Large intestine (tissue), 3 donors: ENCODE measurements around the gene TLR1. TPM values are rescaled to one million over a fixed set of nuclear protein-coding genes. Genes with fewer than 3 reads are reported as not detected.
"Not testable (repeated sequence)": the region's sequence is repeated elsewhere in the genome, so short reads cannot be mapped to it uniquely, and the experiment has no call there.

ENCODE experiments used
- DNase-seq, 2 donors: peaks; one replicate each; pipeline versions ENCODE4 v3.0.0 to v3.0.0-alpha.2; 2013
- H3K27ac ChIP-seq: one replicate; pipeline ENCODE4 v1.5.1; 2013; ENCODE audit warnings: low read length
- H3K27me3 ChIP-seq: 2 replicates; pipeline ENCODE4 v1.6.1; 2013; ENCODE audit warnings: low read length; ENCODE audit not compliant: control insufficient read depth, insufficient read depth
- H3K36me3 ChIP-seq: 2 replicates; pipeline ENCODE4 v1.6.1; 2013; ENCODE audit warnings: low read length; ENCODE audit not compliant: control insufficient read depth, insufficient read depth
- H3K4me1 ChIP-seq: one replicate; pipeline ENCODE4 v1.6.1; 2013; ENCODE audit warnings: low read length; ENCODE audit not compliant: control insufficient read depth, insufficient read depth
- H3K4me3 ChIP-seq: one replicate; pipeline ENCODE4 v1.5.1; 2013; ENCODE audit warnings: low read length
- H3K9me3 ChIP-seq: one replicate; pipeline ENCODE4 v1.6.1; 2013; ENCODE audit warnings: mild to moderate bottlenecking, low read depth, low read length, moderate library complexity; ENCODE audit not compliant: control insufficient read depth
- WGBS: methylation state at CpG from one replicate; pipeline ENCODE4 v1.1.5; 2013; ENCODE audit warnings: low lambda C conversion rate; ENCODE audit not compliant: insufficient coverage; 5-methylcytosine and 5-hydroxymethylcytosine counted together
- polyA plus RNA-seq: library from polyadenylated mRNA; unstranded; fragments of 120-200 nt; gene quantifications from one replicate; pipeline ENCODE4 v1.2.1, GENCODE V29; 2013

TLR1 gene
- polyA plus RNA-seq, 1 donor, result 4.3 TPM

DNA sequence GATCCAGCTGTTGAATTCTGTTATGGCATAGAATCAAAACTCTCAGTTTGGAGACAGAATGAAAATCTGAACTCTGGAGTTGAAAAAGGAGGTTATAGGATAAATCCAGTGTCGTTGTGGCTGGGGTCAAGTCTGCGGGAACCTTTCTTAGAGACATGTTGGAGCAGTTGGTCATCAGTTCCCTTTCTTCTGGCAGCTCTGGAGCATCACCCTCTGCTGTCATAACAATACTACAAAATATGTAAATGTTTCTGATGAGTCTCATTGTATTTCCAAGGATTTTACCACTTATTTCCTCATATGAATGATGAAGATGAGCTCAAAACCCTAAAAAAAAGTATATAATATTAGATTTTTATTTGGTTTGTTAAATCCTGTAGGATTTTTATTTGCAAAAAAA lies 29.3 kb downstream of the TLR1 start:
- no peak overlapping the region for H3K4me3 ChIP-seq
- no peak for DNase-seq
- no peaks in the 10 kb centered on the region for H3K27me3 ChIP-seq
- no peaks in the 10 kb centered on the region for H3K36me3 ChIP-seq
- H3K27ac ChIP-seq, result no peak overlapping the region
- H3K4me1 ChIP-seq, result no peaks in the 10 kb centered on the region
- no peaks in the 10 kb centered on the region for H3K9me3 ChIP-seq
- WGBS, result no CpG with 5 or more reads among the region's 2 CpGs

- H3K27ac ChIP-seq, result no peak overlapping the region
- H3K27me3 ChIP-seq, result no peaks in the 10 kb centered on the region
- no peaks in the 10 kb centered on the region for H3K4me1 ChIP-seq
- WGBS, result 81% methylated on average over 5 of the region's 8 CpGs
- H3K4me3 ChIP-seq, result no peak overlapping the region
- DNase-seq, result no peak
- H3K9me3 ChIP-seq, result no peaks in the 10 kb centered on the region
- no peaks in the 10 kb centered on the region for H3K36me3 ChIP-seq
These were observed 30.2 kb downstream of the TLR1 start for GRCh38 chr4:38774181-38774955.

DNA sequence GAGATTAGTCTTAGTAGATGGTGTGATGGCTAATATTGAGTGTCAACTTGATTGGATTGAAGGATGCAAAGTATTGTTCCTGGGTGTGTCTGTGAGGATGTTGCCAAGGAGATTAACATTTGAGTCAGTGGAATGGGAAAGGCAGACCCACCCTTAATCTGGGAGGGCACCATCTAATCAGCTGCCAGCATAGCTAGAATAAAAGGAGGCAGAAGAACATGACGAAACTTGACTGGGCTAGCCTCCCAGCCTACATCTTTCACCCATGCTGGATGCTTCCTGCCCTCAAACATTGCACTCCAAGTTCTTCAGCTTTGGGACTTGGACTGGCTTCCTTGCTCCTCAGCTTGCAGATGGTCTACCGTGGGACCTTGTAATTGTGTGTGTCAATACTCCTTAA lies 34.3 kb downstream of the TLR1 start:
- no CpG with 5 or more reads among the region's 2 CpGs for WGBS
- not testable (repeated sequence) for DNase-seq, H3K27ac ChIP-seq, H3K9me3 ChIP-seq, H3K36me3 ChIP-seq, H3K4me1 ChIP-seq, H3K4me3 ChIP-seq, H3K27me3 ChIP-seq

DNA sequence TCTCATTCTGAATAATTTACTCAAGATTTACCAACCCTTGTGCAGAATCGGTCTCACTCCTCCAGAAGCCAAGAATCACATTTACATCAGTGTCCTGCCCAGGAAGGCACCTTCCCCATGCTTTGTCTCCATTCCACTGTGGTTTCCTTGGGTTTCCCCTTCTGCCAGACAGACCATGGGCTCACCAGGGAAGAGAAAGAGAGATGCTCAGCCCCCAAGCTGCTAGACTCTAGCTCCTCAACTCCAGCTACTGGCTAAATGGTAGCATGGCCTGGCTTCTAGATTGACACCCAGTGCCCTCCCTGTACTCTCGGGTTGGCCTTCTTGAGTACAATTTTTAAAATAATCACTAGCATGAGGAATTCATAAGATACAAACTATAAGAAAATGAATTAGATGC lies 34.7 kb downstream of the TLR1 start:
- no peaks in the 10 kb centered on the region for H3K36me3 ChIP-seq
- no peaks in the 10 kb centered on the region for H3K9me3 ChIP-seq
- no peaks in the 10 kb centered on the region for H3K4me1 ChIP-seq
- H3K27me3 ChIP-seq, result no peaks in the 10 kb centered on the region
- no peak overlapping the region for H3K27ac ChIP-seq
- no CpG with 5 or more reads among the region's 2 CpGs for WGBS
- no peak overlapping the region for H3K4me3 ChIP-seq
- DNase-seq, result no peak

DNA sequence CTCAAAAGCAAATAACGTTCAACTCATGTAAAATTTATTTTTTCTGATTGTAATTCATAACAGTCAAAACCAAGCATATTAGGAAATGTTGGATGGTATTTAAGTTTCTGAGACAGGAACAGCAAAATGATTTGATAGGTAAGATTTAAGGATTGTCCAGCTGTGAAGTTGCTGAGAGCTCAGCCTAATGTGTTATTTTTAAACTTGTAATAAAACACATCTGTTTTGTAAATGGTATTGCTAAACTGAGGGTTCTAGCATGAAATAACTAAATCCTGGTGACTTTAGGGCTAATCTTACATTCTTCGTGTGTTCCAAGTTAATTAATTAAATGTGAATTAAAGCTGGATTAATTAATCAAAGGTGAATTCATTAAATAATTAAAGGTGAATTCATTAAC lies 35.1 kb downstream of the TLR1 start:
- 73% methylated on average over 2 of the region's 2 CpGs for WGBS
- H3K27ac ChIP-seq, result no peak overlapping the region

DNA sequence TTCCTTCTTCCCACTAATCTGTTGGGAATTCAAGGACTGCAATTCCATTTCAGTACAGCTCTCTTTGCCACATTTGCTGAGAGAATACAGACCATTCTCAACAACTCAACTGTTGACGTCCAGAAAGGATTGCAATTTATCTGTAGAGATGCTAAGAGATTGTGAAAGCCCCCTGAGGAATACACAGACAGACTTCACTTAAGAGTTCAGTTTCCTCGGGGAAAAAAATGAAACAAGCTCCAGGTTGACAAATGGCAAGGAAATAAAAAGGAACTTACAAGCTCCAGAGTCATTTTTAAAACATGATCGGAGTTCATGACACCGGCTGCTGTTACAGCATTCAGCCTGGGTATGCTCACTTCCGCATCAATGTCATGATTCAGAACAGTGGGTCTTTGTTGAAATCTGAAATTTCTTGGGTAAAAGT lies 35.6 kb downstream of the TLR1 start:
- Histone ChIP-seq H3K27ac (no peak overlapping the region), H3K9me3 (no peaks in the 10 kb centered on the region), H3K36me3 (no peaks in the 10 kb centered on the region), H3K4me3 (no peak overlapping the region), H3K27me3 (no peaks in the 10 kb centered on the region), H3K4me1 (no peaks in the 10 kb centered on the region)
- no peak for DNase-seq
- 89% methylated on average over 2 of the region's 5 CpGs for WGBS

More for the DNA sequence above, 35.1 kb downstream of the TLR1 start:
- H3K4me1 ChIP-seq, result no peaks in the 10 kb centered on the region
- no peaks in the 10 kb centered on the region for H3K27me3 ChIP-seq
- H3K4me3 ChIP-seq, result no peak overlapping the region
- no peak for DNase-seq
- H3K36me3 ChIP-seq, result no peaks in the 10 kb centered on the region
- no peaks in the 10 kb centered on the region for H3K9me3 ChIP-seq

DNA sequence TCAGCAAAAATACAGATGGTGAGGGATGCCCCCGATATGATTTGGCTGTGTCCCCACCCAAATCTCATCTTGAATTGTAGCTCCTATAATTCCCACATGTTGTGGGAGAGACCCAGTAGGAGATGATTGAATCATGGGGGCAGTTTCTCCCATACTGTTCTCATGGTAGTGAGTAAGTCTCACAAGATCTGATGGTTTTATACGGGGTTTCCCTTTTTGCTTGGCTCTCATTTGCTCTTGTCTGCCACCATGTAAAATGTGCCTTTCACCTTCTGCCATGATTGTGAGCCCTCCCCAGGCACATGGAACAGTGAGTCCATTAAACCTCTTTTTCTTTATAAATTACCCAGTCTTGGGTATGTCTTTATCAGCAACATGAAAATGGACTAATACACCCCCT lies 37.7 kb downstream of the TLR1 start:
- not testable (repeated sequence) for H3K27ac ChIP-seq, H3K9me3 ChIP-seq, H3K36me3 ChIP-seq, H3K27me3 ChIP-seq, DNase-seq, H3K4me3 ChIP-seq, H3K4me1 ChIP-seq
- no CpG with 5 or more reads among the region's 2 CpGs for WGBS

DNA sequence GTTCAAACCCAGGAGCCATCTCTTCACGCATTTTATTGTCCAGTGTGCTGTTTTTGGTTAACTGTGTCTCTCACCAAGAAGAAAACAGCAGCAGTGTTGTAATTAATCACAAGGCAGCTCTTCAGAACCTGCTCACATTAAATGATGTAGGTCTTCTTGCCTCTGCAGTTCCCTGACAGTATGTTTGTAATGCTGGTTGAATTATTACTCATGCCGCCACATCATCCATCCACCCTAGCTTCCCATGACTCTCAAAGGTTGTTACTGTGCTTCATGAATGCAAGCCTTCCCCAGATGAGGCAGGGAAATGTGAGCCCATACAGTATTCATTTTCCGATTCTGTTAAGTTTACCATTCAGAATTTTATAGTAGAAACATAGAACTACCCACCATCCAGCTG lies 39.2 kb downstream of the TLR1 start:
- H3K27ac ChIP-seq, result no peak overlapping the region
- H3K4me1 ChIP-seq, result no peaks in the 10 kb centered on the region
- H3K36me3 ChIP-seq, result no peaks in the 10 kb centered on the region
- 86% methylated on average over 1 of the region's 3 CpGs for WGBS
- H3K9me3 ChIP-seq, result no peaks in the 10 kb centered on the region
- H3K4me3 ChIP-seq, result no peak overlapping the region
- no peak for DNase-seq
- H3K27me3 ChIP-seq, result no peaks in the 10 kb centered on the region

- Histone ChIP-seq H3K36me3 (no peaks in the 10 kb centered on the region), H3K4me1 (no peaks in the 10 kb centered on the region), H3K27me3 (no peaks in the 10 kb centered on the region), H3K27ac (no peak overlapping the region), H3K4me3 (no peak overlapping the region), H3K9me3 (no peaks in the 10 kb centered on the region)
- WGBS, result no CpG with 5 or more reads among the region's 3 CpGs
- DNase-seq, result no peak
These were observed 40.3 kb downstream of the TLR1 start for GRCh38 chr4:38764277-38764676.

DNA sequence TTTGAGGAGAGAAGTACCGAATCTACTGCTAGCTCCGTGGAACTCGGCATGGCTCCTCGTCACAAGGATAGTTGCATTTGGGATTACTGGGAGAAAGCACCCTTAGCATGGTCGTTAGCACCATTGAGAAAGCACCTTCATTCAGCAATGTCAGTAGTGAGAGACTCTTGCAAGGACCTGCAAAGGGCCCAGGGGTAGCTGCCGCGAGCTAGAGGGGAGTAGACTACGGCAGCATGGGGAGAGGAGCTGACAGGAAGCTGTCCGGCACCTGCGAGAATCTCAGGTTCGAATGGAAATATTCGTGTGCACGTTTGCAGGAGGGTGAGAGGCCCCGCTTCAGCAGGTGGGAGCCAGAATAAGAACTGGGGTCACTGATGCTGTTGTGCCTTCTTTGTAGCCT lies 42.0 kb downstream of the TLR1 start:
- no peaks in the 10 kb centered on the region for H3K36me3 ChIP-seq
- 88% methylated on average over 3 of the region's 14 CpGs for WGBS
- H3K27me3 ChIP-seq, result no peaks in the 10 kb centered on the region
- H3K27ac ChIP-seq, result no peak overlapping the region
- no peak for DNase-seq
- H3K4me3 ChIP-seq, result no peak overlapping the region
- H3K4me1 ChIP-seq, result no peaks in the 10 kb centered on the region
- H3K9me3 ChIP-seq, result no peaks in the 10 kb centered on the region

GRCh38 chr4:38759790-38760122 lies 44.8 kb downstream of the TLR1 start:
- no peaks in the 10 kb centered on the region for H3K36me3 ChIP-seq
- no peaks in the 10 kb centered on the region for H3K4me1 ChIP-seq
- H3K4me3 ChIP-seq, result no peak overlapping the region
- no CpG with 5 or more reads among the region's 1 CpG for WGBS
- H3K9me3 ChIP-seq, result no peaks in the 10 kb centered on the region
- H3K27me3 ChIP-seq, result no peaks in the 10 kb centered on the region
- DNase-seq, result no peak
- no peak overlapping the region for H3K27ac ChIP-seq
